22Rv1 (cell line): ENCODE results near the gene OR52M1.

Source experiments
- CTCF ChIP-seq: fragments of 450-650 bp; IDR thresholded peaks from 2 replicates; pipeline ENCODE4 v1.5.1; 2017; ENCODE audit warnings: mild to moderate bottlenecking
- ZFX ChIP-seq: fragments of 450-650 bp; IDR thresholded peaks from 2 replicates; pipeline ENCODE4 v1.6.1; 2017; ENCODE audit warnings: antibody characterized with exemption, borderline replicate concordance

GRCh38 chr11:4543561-4543960 is 1.4 kb upstream of the OR52M1 start:
- TF ChIP-seq CTCF (no peak), ZFX (no peak)
